Neural cell (in vitro differentiated cells): ENCODE results near the gene NTRK2.

Experiments
- EP300 ChIP-seq: fragments of 450-650 bp; conservative IDR thresholded peaks from 2 replicates; pipeline ENCODE4 v1.6.1; 2014; ENCODE audit warnings: antibody characterized with exemption, mild to moderate bottlenecking, moderate library complexity; ENCODE audit not compliant: poor library complexity, severe bottlenecking
- EZH2 ChIP-seq: fragments of 200-600, 300-800 bp; shearing (Covaris generic), sonication (generic); IDR thresholded peaks from 2 replicates; pipeline ENCODE4 v1.6.1; 2014; ENCODE audit warnings: antibody characterized with exemption, low read length, borderline replicate concordance, mild to moderate bottlenecking; ENCODE audit not compliant: insufficient read depth, poor library complexity, severe bottlenecking
- MXI1 ChIP-seq: fragments of 450-650 bp; conservative IDR thresholded peaks from 2 replicates; pipeline ENCODE4 v1.6.1; 2014; ENCODE audit warnings: antibody characterized with exemption, mild to moderate bottlenecking; ENCODE audit not compliant: poor library complexity, severe bottlenecking
- POLR2AphosphoS5 ChIP-seq: IDR thresholded peaks from 2 replicates; pipeline ENCODE4 v1.6.1; 2012
- RAD21 ChIP-seq: fragments of 450-650 bp; conservative IDR thresholded peaks from 2 replicates; pipeline ENCODE4 v1.6.1; 2014; ENCODE audit warnings: antibody characterized with exemption, mild to moderate bottlenecking, moderate library complexity
- SMC3 ChIP-seq: fragments of 450-650 bp; conservative IDR thresholded peaks from 2 replicates; pipeline ENCODE4 v1.6.1; 2014; ENCODE audit warnings: antibody characterized with exemption, mild to moderate bottlenecking, moderate library complexity; ENCODE audit not compliant: poor library complexity
- TAF1 ChIP-seq: IDR thresholded peaks from 2 replicates; pipeline ENCODE4 v1.6.1; 2012; ENCODE audit warnings: low read depth
- TF ChIP-seq, protein P1 (sequence below): fragments of 450-650 bp; IDR thresholded peaks from 2 replicates; pipeline ENCODE4 v1.5.1; 2014; ENCODE audit warnings: antibody characterized with exemption, mild to moderate bottlenecking, moderate library complexity; ENCODE audit not compliant: poor library complexity, severe bottlenecking
- TF ChIP-seq, protein P2 (sequence below): IDR thresholded peaks from 2 replicates; pipeline ENCODE4 v1.6.1; 2012; ENCODE audit warnings: borderline replicate concordance

DNA sequence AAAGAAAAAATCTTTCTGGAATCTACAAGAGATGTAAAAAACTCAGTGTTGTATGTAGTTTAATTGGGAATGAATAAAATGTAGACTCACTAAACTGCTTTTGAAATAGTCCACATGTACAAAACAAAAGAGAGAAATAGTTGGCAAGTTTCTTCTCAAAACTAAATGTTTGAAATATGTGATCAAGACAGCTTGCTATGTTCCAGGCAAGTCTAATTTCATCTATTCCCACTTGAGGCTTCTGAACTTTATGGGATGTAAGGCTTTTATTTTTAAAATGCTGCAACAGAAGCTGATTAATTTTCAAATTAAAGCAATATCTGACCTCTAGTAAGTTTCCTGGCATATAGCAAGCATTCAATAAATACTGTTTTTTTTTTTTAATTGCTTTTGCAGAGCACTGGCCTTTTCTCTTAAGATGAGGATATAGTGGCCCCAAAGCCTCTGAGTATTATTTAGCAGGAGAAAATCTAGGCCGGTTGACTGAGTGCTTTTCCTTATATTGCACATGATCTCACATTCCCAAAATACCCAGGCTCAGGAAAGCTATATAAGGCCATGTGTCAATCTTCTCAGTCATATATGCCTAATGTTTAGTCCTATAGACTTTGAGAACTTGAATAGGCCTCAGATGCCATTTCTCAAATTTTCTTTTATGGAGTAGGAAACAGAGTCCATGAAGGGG is 183.2 kb downstream of the NTRK2 start:
- TF ChIP-seq, protein P1, sequence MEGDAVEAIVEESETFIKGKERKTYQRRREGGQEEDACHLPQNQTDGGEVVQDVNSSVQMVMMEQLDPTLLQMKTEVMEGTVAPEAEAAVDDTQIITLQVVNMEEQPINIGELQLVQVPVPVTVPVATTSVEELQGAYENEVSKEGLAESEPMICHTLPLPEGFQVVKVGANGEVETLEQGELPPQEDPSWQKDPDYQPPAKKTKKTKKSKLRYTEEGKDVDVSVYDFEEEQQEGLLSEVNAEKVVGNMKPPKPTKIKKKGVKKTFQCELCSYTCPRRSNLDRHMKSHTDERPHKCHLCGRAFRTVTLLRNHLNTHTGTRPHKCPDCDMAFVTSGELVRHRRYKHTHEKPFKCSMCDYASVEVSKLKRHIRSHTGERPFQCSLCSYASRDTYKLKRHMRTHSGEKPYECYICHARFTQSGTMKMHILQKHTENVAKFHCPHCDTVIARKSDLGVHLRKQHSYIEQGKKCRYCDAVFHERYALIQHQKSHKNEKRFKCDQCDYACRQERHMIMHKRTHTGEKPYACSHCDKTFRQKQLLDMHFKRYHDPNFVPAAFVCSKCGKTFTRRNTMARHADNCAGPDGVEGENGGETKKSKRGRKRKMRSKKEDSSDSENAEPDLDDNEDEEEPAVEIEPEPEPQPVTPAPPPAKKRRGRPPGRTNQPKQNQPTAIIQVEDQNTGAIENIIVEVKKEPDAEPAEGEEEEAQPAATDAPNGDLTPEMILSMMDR: no peak
- TF ChIP-seq EP300 (no peak), TAF1 (no peak), RAD21 (no peak), POLR2AphosphoS5 (no peak), EZH2 (no peak), SMC3 (no peak), MXI1 (no peak)
- TF ChIP-seq, protein P2, sequence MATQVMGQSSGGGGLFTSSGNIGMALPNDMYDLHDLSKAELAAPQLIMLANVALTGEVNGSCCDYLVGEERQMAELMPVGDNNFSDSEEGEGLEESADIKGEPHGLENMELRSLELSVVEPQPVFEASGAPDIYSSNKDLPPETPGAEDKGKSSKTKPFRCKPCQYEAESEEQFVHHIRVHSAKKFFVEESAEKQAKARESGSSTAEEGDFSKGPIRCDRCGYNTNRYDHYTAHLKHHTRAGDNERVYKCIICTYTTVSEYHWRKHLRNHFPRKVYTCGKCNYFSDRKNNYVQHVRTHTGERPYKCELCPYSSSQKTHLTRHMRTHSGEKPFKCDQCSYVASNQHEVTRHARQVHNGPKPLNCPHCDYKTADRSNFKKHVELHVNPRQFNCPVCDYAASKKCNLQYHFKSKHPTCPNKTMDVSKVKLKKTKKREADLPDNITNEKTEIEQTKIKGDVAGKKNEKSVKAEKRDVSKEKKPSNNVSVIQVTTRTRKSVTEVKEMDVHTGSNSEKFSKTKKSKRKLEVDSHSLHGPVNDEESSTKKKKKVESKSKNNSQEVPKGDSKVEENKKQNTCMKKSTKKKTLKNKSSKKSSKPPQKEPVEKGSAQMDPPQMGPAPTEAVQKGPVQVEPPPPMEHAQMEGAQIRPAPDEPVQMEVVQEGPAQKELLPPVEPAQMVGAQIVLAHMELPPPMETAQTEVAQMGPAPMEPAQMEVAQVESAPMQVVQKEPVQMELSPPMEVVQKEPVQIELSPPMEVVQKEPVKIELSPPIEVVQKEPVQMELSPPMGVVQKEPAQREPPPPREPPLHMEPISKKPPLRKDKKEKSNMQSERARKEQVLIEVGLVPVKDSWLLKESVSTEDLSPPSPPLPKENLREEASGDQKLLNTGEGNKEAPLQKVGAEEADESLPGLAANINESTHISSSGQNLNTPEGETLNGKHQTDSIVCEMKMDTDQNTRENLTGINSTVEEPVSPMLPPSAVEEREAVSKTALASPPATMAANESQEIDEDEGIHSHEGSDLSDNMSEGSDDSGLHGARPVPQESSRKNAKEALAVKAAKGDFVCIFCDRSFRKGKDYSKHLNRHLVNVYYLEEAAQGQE: no peak
